GM19351 (cell line): ENCODE measurements around the gene PDE11A.
"Not testable (repeated sequence)": the region's sequence is repeated elsewhere in the genome, so short reads cannot be mapped to it uniquely, and the experiment has no call there.

Source experiments
- ATAC-seq: cut with Tn5 transposase; IDR thresholded peaks from one replicate; pipeline ENCODE4 v1.9.1; 2021; ENCODE audit warnings: mild to moderate bottlenecking, moderate library complexity; ENCODE audit not compliant: unreplicated experiment

The PDE11A gene

DNA sequence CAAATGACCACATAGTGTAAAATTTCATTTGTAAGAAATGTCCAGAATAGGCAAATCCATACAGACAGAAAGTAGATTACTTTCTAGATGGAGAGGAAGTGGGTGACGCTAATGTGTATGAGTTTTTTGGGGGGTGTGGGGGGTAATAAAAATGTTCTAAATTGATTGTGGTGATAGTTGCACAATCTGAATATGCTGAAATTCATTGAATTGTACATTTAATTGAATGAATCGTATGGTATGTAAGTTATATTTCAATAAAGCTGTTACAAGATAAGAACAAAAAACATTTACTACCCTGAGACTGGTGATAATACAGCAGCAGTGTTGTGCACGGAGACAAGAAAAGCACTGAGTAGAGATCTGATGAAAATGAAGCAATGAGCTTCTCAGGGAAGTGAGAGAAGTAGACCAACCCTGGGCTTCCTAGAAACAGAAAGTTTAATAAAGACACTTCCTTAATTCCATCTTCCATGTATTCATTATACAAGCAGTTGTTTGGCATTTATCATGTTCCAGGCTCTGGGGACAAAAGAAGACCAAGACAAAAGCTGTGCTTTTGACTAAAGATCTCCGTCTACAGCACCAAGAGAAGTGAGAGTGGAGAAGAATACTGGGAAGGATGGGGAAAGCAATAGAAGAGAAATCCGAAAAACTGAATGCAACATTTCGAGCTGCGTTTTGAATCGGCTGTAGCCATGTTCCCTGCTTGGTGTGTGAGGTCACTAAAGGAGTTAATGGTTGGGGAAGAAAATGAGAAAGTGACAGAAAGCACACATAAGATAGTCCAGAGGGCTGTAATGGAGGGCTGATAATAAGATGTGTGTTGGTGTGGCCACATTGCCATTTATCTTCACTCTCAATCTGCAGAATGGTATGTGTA is 1.8 kb upstream of the PDE11A start:
- no peak for ATAC-seq

DNA sequence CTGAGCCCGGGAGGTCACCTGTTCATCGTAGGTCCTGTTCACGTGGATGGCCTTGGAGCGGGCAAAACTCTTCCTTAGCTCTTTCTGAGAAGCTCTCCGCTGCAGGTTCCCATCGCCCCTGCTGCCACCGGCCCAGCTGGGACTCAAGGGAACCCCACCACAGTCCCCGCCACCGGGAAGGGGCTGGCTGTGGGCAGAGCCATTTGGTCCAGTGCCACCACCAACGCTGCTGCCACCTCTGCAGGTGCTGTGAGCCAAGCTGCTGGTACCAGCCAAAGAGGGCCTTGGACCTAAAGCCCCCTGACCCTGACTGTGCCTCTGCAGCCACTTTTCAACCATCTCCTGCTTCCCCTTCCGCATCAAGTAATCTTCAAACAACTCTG is 586 bp downstream of the PDE11A start:
- no peak for ATAC-seq

DNA sequence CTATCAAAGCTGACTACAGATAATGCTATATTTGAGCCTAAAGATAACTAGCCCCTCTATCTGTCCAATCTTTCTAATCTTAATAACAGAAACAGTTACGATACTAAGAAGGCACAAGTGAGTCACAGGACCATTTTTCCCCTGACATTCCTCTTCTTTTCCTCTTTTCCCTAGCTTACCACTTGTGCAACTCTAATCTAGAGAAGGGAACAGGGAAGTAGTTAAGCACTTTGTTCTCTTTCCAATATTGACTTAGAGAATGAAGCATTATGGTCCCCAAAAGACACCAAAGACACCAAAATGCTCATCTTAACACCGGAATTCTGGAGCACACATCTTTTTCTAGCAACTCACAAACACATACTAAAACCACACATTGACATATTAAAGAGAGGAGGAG is 1.8 kb downstream of the PDE11A start:
- no peak for ATAC-seq

DNA sequence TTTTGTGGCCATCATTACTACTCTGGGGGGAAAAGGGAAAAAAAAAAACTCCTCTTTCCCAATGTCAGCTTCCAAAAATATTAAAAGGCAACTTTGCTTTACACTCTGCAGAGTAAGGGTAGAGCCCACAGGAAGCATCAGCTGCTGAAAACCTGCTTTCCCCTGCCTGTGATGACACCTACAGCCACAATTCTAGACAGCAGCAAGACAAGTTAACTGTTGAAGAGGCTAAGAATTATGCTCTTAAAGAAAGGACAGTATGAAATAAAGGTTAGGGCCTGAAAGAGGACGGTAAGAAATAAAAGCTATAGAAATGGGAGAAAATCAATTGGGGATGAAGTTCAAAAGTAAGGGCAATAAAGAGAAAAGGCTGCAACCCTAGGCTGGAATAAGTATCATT is 3.0 kb downstream of the PDE11A start:
- ATAC-seq, result no peak

DNA sequence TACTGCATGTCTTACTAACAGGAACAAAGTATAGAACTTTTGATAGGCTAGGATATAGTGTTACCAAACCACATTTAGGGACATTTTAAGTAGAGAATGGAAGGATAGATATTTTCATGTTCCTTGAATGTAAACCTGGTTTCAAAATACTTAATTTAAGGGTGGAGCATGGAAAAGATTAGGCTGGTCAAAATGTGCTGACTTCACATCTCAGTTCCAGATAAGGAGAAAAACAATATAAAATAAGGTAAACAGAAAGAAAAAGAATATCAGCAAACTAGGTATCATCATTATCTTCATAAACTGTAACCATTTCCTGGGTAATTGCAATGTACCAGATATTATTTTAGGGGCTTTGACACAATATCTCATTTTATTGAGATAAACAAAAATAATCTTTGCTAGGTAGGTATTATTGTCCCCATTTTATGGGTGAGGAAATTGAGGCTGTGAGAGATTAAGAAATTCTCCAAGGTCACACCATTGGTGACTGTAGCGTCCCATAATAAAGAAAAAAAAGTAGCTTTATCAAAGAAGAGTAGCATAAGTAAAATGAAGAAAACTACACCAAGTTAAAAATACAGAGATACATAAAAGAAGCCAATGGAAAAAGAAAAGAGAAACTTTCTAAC is 3.6 kb downstream of the PDE11A start:
- ATAC-seq, result no peak

DNA sequence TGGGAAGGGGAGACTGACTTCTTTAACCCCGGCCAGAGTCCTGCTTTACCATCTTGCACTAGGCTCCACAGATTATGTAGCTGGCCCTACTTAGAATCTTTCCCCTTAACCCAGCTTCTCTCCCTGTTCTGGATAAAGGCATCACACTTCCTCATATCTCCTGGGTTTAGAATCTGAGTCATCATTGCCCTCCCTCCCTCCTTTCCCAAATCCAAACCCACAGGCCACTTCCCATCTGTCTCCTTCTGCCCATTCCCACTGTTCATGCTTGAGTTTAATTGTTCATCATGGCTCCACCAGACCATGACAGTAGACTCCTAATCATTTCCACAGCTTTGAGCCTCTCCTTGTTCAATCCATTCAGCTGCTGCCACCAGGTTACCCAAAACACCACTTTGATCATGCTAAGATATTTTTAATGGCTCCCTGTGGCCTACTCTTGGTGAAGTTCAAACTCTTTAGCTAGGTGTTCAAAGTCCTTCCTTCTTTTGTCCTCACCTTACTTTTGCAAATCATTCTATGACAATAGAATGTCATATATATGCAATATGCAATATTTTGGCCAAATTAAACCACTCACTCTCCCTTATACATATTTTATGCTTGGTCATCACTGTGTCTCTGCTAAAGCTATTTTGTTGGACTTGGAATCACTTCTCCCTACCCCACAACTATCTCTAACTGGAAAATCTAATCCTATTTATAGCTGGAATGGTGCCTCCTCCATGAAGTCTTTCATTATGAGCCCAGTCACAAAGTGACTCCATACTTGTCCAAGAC is 5.5 kb downstream of the PDE11A start:
- no peak for ATAC-seq

DNA sequence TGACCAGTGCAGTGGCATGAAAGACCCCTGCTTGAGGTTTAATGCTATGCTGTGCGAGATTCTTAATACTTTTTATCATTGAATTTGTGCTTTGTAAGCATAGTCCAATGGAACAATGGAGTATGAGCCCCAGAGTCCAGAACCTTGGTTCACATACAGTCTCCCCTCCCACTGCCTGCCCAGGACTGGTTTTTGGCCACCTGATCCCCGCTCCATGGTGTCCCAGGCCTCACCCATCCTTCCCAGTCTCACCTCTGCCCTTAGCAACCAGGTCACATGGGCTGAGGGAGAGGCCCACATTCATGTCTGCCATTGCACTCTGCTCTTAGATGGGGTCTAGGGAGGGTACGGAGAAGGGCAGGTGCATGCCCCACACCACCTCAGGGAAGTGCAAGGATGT is 6.3 kb downstream of the PDE11A start:
- ATAC-seq, result no peak

DNA sequence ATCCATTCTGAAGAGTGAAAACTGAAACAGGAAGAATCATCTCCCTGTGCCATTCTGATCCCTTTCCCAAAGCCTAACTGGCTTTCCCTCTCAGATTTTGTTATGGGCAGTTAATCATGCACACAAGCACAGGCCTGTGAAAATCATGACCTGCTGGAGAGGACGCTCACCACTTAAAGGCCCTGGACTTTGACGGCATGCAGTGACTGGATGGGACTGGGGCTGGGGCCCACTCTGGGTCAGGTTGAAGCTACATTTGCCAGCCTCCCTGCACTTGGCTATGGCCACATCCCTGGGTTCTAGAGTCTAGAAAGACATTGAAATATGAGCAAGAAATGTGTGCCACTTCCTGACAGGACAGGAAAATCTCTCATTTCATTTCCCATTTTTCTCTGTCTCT is 12.9 kb downstream of the PDE11A start:
- no peak for ATAC-seq

DNA sequence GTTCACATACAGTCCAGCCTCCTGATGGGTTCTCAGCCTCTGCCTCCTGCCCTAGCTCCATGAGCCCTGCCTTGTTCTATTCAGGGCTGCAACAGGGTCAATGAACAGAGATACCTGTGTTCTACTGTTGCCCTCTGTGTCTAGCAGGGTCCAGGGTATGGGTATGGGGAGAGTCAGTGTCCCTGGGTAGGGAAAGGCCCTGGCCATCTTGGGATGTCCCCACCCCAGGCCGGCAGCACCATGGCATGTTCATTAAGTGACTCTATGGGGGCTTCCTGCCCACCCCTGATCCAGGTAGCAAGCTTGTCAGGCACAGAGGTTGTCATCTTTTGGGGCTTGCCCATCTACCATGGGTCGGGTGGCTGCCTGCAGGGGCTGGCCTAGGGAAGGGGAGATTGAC is 13.5 kb downstream of the PDE11A start:
- ATAC-seq, result no peak

DNA sequence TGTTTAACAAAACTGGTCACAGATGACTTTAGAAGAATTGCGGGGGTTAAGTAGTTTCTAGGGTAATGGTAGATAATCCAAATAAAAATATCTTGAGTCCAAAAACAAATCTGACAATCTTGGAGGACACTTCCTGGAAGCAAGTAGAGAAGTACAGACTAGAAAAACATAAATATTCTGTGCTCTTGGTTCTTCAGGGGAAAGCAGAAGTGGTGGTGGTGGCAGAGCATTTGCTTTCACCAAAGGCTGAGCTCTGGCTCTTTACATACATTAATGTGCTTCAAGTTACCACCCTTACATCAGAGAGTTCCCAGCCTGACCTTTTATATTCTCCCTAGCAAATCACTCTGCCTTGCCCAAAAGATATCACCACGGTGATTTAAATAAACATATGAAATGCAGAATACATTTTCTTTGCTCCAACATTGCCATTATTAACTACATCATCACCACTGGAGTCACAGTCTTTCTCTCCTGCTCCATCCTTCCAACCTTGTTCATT is 15.3 kb downstream of the PDE11A start:
- no peak for ATAC-seq

DNA sequence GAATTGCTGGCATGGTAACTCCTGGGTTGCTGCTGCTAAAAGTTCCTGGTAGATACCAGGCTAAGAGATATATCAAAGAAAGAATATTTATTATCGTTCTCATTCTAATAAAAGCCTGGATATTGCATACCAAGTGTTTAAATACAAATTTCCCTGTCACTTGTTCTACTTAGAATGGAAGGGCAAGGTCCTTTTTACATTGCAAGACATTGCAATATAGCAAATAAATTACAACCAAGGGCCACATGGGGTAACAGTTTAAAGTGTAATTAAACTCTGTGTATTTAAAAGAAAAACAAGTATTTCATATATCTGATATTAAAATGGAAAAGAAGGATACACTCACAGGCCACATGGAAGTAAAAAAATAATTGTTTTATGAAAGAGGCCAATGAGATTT is 16.2 kb downstream of the PDE11A start:
- ATAC-seq, result no peak

DNA sequence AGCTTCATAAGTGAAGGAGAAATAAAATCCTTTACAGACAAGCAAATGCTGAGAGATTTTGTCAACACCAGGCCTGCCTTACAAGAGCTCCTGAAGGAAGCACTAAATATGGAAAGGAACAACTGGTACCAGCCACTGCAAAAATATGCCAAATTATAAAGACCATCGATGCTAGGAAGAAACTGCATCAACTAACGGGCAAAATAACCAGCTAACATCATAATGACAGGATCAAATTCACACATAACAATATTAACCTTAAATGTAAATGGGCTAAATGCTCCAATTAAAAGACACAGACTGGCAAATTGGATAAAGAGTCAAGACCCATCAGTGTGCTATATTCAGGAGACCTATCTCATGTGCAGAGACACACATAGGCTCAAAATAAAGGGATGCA is 21.3 kb downstream of the PDE11A start:
- ATAC-seq, result not testable (repeated sequence)

DNA sequence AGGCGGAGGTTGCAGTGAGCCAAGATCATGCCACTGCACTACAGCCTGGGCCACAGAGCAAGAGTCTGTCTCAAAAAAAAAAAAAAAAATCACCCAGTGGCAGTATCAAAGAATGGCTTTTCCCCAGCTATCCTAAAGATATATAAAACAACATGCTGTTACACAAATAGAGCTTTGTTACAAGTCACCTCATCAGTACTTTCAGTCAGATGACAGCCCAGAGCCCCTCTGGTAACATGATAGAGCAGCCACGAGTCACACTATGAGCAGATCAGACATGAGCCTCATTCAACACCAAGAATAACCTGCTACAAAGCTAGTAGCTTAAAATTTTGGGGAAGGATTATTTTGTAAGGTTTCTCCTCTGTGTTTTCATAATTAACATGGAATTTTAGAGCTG is 25.2 kb downstream of the PDE11A start:
- no peak for ATAC-seq

DNA sequence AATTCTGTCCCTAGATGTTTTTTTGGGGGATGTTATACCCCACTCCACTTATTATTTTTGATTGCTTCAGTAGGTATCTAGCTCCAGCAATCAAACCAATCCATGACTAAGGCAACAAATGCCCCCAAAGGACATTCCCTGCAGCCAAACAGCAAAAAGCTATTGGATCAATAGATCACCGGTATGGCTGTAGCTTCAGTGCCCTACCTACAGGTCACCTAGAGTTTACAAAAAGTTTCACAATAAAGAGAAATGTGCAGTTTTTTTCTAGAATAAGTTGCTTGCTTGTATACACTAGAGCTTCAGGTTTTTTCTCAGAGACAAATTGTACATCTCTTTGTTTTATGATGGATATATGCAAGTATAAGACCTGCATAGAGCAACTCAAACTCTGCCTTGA is 27.7 kb downstream of the PDE11A start:
- ATAC-seq, result no peak

DNA sequence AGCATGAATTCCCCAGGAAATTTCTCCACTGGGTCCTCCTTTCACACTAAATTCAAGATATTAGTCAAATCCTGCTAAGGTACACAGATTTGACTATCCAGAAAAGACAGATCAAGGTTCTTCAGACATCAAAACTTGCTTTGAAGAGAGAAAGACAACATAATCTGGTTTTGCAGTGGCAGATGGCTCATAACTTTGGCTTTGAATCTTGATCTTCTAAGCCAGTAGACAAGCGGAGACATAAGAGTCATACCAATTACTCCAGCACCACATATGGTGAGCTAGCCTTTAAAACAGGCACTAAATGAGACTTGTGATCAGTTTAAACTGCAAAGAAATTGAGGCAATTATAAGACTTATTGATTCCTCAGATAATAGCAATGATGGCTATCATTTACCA is 29.3 kb downstream of the PDE11A start:
- no peak for ATAC-seq

DNA sequence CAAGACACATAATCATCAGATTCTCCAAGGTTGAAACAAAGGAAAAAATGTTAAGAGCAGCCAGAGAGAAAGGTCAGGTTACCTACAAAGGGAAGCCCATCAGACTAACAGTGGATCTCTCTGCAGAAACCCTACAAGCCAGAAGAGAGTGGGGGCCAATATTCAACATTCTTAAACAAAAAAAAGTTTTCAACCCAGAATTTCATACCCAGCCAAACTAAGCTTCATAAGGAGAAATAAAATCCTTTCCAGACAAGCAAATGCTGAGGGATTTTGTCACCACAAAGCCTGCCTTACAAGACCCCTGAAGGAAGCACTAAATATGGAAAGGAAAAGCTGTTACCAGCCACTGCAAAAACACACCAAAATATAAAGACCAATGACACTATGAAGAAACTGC is 39.0 kb downstream of the PDE11A start:
- not testable (repeated sequence) for ATAC-seq

DNA sequence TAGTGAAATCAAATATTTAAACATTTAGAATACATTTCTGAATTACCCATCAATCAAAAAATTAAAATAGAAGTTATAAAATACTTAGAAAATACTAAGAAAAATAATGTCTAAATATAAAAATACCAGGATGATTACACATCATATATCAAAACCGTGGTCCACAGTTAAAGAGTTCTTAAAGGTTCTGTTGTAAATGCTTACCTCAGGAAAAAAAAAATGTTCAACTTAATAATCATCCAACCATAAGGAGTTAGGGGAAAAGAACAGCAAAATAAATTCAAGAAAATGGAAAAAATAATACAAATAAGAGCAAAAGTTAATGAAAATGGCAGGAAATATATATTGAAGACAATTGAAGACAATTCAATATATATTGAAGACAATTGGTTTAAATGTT is 43.2 kb downstream of the PDE11A start:
- no peak for ATAC-seq

DNA sequence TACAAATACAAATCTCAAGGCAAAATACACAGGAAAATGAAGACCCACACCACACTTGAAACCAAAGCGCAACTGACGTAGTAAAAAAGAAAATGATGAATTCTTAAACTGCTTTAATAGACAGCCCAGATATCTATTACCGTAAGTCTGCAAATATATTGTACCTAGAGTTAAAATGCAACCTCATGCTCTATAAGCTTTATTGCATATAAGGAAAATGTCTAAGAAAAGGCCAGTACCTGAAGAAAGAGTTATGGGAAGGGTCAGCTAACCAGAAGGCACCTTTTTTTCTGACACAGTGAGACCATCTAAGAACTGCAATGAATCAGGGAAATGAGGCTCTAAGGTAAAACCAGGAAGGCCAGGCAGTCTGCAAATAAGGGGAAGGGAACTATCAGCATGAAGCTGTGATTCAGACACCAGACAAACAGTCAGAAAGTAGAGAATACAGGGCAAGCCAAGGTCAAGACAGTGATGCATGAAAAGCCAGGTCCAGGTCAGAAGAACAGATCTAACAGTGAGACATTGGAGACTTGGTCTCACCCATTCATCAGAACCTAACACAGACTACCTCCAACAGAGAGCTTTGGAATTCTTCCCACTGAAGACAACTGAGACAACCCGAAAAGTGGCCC is 46.9 kb downstream of the PDE11A start:
- no peak for ATAC-seq

DNA sequence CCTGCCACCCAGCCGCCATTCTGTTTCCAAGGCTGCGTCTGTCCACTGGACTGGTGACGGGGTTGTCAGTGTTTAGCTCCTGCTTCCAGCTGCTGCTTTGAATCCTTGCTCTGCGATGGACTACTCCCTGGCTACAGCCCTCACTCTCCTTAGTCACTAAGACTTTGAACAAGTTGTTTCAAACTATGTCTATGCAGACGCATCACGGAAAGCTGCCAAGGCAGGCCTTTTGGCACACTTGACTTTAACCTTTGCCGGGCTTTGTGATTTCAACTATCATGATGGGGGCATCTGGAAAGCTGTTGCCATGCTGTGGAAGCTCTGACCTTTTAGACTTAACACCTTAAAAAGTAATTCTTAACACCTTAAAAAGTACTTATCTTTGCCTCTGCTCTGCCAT is 54.4 kb downstream of the PDE11A start:
- no peak for ATAC-seq

DNA sequence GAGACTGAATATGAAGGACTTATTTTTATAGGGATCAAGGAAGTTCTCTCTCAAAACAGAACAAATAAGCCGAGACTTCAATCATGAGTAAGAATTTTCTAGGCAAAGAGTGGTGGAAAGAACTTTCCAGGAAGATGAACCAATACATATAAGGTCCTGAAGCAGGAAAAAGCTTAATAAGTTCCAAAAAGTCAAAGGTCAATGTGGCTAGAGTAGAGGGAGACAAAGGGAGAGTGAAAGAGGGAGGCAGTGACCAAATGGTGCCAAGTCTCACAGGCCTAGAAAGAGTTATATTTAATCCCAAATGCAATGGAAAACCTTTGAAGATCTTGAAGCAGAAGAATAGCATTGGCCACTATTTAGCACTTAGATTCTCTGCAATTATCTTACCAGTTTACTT is 56.0 kb downstream of the PDE11A start:
- no peak for ATAC-seq

DNA sequence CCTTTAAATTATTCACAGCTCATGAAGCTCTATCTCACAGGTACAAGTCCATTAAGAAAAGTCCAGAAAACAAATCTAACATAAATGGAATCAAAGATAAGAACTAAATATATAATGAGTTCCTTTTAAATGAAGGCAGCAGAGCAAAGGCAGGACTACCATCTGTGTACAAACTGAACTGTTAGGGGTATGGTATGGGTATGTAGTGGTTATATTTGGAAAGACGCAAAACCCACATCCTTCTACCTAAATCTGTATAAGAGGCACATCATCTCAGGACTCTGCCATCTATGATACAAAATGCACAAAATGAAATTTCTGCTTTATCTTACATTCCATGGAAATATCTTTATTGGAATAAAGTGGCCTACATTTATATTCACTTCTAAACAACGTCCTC is 59.9 kb downstream of the PDE11A start:
- ATAC-seq, result no peak
